Tibial nerve (tissue), 3 donors: ENCODE data around the gene GNG10.
"Not testable (repeated sequence)": the region's sequence is repeated elsewhere in the genome, so short reads cannot be mapped to it uniquely, and the experiment has no call there.

Source experiments
- CTCF ChIP-seq, 5 experiments: fragments of 200-600 bp in 3 of 5; fragments of 450-650 bp in 2 of 5; sonication (generic) in 3 of 5; IDR thresholded peaks; one replicate each; pipeline ENCODE4 v1.5.1; 2016 to 2019; ENCODE audit warnings: antibody characterized with exemption in 5 of 5, mild to moderate bottlenecking in 3 of 5, moderate library complexity in 2 of 5
- POLR2A ChIP-seq, 2 donors: fragments of 450-650 bp; IDR thresholded peaks; one replicate each; pipeline ENCODE4 v1.6.1; 2017; ENCODE audit warnings: antibody characterized with exemption in 2 of 2, mild to moderate bottlenecking in 2 of 2, moderate library complexity in 2 of 2

- not testable (repeated sequence) for TF ChIP-seq POLR2A, CTCF (IDR thresholded peaks at IDR 0.05)
Observed at GRCh38 chr9:111617349-111617748, 44.1 kb upstream of the GNG10 start.
